ENCODE measurements around the gene LRSAM1.

GRCh38 chr9:127430415-127430814, 20.9 kb upstream of the LRSAM1 start:
- TF ChIP-seq CTCF (IDR thresholded peaks at IDR 0.05) = no peak
- no peak for TF ChIP-seq EP300 (IDR thresholded peaks at IDR 0.05)
- TF ChIP-seq POLR2AphosphoS5 (IDR thresholded peaks at IDR 0.05) = no peak
- no peak for TF ChIP-seq POLR2A (IDR thresholded peaks at IDR 0.05)
